ENCODE data around the gene PPP2R5E. TPM values are rescaled to one million over a fixed set of nuclear protein-coding genes. Genes with fewer than 3 reads are reported as not detected.
"Not testable (repeated sequence)": the region's sequence is repeated elsewhere in the genome, so short reads cannot be mapped to it uniquely, and the experiment has no call there.

Gene PPP2R5E
- total and polyA plus RNA-seq, 8 donors, result 33.4 to 45.3 (median 38.5) TPM

DNA sequence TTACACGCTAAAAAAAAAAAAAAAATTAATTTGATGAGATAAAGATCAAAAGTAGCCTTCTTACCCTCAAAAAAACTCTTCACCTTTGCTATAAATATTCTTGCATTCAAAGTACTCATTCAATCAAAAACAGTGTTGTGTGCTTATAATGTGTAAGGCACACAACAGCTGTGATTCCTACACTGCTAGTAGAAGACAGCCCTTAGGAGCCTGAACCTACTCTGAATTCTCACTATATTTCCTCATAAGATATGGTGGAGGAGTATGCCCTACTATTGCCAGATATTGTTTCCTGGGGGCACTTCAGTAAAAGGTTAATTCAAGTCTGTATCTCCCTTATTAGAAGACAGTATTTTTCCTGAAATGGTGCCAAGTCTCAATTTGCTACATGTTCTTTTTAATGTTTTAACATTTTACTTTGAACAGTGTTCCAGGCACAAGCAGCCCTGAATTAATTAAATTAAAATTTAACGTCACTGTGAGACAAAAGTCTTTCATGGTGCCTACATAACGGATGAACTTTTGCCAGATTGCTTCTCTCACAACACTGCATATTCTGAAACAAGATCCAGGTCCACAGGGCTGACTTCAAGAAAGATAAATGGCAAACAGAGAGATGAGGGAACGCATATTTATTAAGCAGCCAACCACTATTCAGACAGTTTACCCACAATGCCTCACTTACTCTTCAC lies 19.3 kb downstream of the PPP2R5E start:
- no peak for DNase-seq
- Histone ChIP-seq H3K4me3 (no peak overlapping the region), H3K9me3 (no peaks in the 10 kb centered on the region), H3K4me1 (peaks cover 0 to 8% of the 10 kb centered on the region in 2 donors), H3K27me3 (no peaks in the 10 kb centered on the region), H3K27ac (peak overlapping the region in 1 of 2 donors; percentile 2), H3K36me3 (peaks cover 0 to 3% of the 10 kb centered on the region in 2 donors)
- intact Hi-C loops (cut with DNase I), result no loop called here
- peak; percentile 52 for ATAC-seq
- TF ChIP-seq, protein P1, sequence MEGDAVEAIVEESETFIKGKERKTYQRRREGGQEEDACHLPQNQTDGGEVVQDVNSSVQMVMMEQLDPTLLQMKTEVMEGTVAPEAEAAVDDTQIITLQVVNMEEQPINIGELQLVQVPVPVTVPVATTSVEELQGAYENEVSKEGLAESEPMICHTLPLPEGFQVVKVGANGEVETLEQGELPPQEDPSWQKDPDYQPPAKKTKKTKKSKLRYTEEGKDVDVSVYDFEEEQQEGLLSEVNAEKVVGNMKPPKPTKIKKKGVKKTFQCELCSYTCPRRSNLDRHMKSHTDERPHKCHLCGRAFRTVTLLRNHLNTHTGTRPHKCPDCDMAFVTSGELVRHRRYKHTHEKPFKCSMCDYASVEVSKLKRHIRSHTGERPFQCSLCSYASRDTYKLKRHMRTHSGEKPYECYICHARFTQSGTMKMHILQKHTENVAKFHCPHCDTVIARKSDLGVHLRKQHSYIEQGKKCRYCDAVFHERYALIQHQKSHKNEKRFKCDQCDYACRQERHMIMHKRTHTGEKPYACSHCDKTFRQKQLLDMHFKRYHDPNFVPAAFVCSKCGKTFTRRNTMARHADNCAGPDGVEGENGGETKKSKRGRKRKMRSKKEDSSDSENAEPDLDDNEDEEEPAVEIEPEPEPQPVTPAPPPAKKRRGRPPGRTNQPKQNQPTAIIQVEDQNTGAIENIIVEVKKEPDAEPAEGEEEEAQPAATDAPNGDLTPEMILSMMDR (IDR thresholded peaks at IDR 0.05), result no peak

DNA sequence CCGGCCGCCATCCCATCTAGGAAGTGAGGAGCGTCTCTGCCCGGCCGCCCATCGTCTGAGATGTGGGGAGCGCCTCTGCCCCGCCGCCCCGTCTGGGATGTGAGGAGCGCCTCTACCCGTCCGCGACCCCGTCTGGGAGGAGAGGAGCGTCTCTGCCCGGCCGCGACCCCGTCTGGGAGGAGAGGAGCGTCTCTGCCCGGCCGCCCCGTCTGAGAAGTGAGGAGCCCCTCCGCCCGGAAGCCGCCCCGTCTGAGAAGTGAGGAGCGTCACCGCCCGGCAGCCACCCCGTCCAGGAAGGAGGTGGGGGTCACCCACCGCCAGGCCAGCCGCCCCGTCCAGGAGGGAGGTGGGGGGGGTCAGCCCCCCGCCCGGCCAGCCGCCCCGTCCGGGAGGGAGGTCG lies 20.7 kb downstream of the PPP2R5E start:
- H3K9me3 ChIP-seq; H3K27ac ChIP-seq; H3K4me1 ChIP-seq; H3K4me3 ChIP-seq; H3K27me3 ChIP-seq; ATAC-seq; H3K36me3 ChIP-seq; intact Hi-C loops (cut with DNase I); DNase-seq: not testable (repeated sequence)

DNA sequence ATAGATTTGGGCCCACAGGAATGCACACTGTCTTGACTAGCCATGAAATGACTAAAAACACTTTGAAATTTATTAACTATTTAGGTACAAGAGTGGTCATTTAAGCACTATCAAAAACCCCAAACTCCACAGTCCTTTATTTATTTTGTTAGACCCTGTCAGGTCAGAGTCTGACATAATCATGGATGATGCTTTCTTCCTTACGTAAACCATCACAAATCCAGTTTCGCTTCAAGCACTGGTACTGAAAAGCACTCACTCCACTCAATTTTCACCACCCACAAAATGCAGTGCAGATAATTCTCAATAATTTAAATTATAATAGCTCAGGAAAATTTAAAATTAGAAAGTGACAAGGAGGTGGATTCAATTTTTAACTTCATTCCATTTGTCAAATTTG lies 25.8 kb downstream of the PPP2R5E start:
- H3K4me1 ChIP-seq, result peaks cover 0 to 13% of the 10 kb centered on the region in 2 donors
- no peak overlapping the region for H3K4me3 ChIP-seq
- H3K27me3 ChIP-seq, result no peaks in the 10 kb centered on the region
- no peak overlapping the region for H3K27ac ChIP-seq
- H3K36me3 ChIP-seq, result no peaks in the 10 kb centered on the region
- no peaks in the 10 kb centered on the region for H3K9me3 ChIP-seq
- no peak for DNase-seq
- intact Hi-C loops (cut with DNase I), result no loop called here
- TF ChIP-seq, protein P1 (IDR thresholded peaks at IDR 0.05), result no peak
- ATAC-seq, result no peak

DNA sequence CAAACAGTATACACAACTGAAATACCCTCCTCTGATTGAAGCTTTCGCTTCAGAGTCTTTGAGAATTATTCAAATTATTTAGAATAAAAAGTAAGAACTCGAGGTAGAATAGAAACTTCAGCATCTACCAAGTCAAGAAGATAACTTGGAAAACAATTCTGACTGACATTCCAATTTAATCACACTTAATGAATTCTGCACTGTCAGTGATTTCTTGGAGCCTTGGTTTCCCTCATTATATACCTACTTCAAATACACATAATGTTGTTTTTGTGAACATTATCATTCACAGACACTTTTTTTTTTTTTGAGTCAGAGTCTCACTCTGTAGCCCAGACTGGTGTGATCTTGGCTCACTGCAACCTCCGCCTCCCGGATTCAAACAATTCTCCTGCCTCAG lies 27.9 kb downstream of the PPP2R5E start:
- intact Hi-C loops (cut with DNase I), result no loop called here
- Histone ChIP-seq H3K9me3 (no peaks in the 10 kb centered on the region), H3K36me3 (no peaks in the 10 kb centered on the region), H3K4me1 (peaks cover 0 to 13% of the 10 kb centered on the region in 2 donors), H3K27me3 (no peaks in the 10 kb centered on the region), H3K4me3 (no peak overlapping the region), H3K27ac (no peak overlapping the region)
- TF ChIP-seq, protein P1 (IDR thresholded peaks at IDR 0.05), result no peak
- DNase-seq (no peak), ATAC-seq (no peak)

DNA sequence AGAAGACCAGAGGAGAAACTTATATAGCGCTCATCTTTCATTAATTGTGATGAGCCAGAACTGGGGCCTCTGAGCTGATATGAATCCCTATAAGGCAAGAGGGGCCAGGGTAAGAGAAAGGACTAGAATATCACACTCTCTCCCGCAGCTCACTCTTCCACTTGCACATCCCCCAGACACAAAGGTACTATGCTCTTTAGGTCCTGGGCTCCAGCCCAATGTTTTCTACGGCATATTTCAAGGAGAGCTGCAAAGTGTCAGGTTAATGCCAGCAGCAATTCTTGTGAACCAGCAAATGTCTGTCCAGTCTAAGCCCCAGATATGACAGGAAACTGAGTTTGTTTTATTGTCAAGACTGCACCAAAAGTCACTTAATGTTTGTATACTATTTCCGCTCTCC lies 29.4 kb downstream of the PPP2R5E start:
- ATAC-seq, result peak; percentile 33
- Histone ChIP-seq H3K27ac (no peak overlapping the region), H3K4me1 (peaks cover 0 to 13% of the 10 kb centered on the region in 2 donors), H3K27me3 (no peaks in the 10 kb centered on the region), H3K36me3 (no peaks in the 10 kb centered on the region), H3K9me3 (no peaks in the 10 kb centered on the region), H3K4me3 (no peak overlapping the region)
- DNase-seq, result no peak
- intact Hi-C loops (cut with DNase I), result no loop called here
- TF ChIP-seq, protein P1 (IDR thresholded peaks at IDR 0.05), result no peak

DNA sequence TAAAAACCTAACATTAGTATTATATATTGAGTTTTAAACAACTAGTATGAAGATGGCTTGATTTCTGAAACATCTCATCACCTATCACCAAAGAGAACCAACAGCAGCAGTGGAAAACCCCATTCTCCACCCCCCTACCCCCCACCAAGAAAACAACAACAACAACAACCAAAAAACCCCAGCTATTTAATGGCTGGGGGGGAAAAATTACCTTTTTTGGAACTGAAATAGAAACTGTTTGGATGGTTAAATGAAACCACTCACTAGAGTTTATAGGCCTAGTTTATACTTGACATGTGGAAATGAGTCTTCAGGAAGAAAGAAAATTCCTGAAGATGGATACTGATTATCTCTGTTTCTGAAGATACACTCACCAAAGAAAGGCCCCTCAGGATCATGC lies 30.3 kb downstream of the PPP2R5E start:
- no peaks in the 10 kb centered on the region for H3K27me3 ChIP-seq
- no peaks in the 10 kb centered on the region for H3K9me3 ChIP-seq
- ATAC-seq (no peak), DNase-seq (no peak)
- H3K27ac ChIP-seq, result no peak overlapping the region
- H3K4me1 ChIP-seq, result peaks cover 0 to 16% of the 10 kb centered on the region in 2 donors
- H3K4me3 ChIP-seq, result no peak overlapping the region
- intact Hi-C loops (cut with DNase I), result no loop called here
- no peaks in the 10 kb centered on the region for H3K36me3 ChIP-seq
- TF ChIP-seq, protein P1 (IDR thresholded peaks at IDR 0.05), result no peak

Measured in left lung (tissue), 10 donors.